OCI-LY7 (cell line): ENCODE measurements around the gene GRIN2D. TPM values are rescaled to one million over a fixed set of nuclear protein-coding genes. Genes with fewer than 3 reads are reported as not detected.
A peak's percentile ranks its signal among the peaks of the same experiment; 100 is the strongest.

ENCODE experiments used
- BruUV-seq: library from RNA; stranded (reverse); fragments of 400-500 nt; replicated peaks from 2 replicates; lab custom pipeline; 2021; lab: Mats Ljungman, UMichigan
- CTCF ChIA-PET: fragments of 300-600 bp; sonication (Branson Sonifier 250); formaldehyde crosslinking; loops from one replicate; lab custom pipeline; 2022; ENCODE audit warnings: antibody characterized with exemption; ENCODE audit not compliant: unreplicated experiment; lab: Charles Lee
- POLR2A ChIA-PET: fragments of 300-600 bp; sonication (Branson Sonifier 250); formaldehyde crosslinking; loops from one replicate; lab custom pipeline; 2022; ENCODE audit warnings: antibody characterized with exemption; lab: Charles Lee
- DNase-seq: peaks from one replicate; pipeline ENCODE4 v3.0.0-alpha.2; 2015; ENCODE audit warnings: low spot score
- H2AFZ ChIP-seq: fragments of 200-600 bp; sonication (generic), shearing (Covaris generic); 2 replicates; pipeline ENCODE4 v1.6.1; 2014; ENCODE audit warnings: mild to moderate bottlenecking, antibody characterized with exemption, low read length, moderate library complexity
- H3K27ac ChIP-seq: fragments of 200-600 bp; sonication (generic); 2 replicates; pipeline ENCODE4 v1.5.1; 2014; ENCODE audit warnings: mixed run types, low read depth, mild to moderate bottlenecking, moderate library complexity, low read length, inconsistent platforms; ENCODE audit not compliant: poor library complexity, severe bottlenecking
- H3K36me3 ChIP-seq: fragments of 200-600 bp; sonication (generic); 2 replicates; pipeline ENCODE4 v1.6.1; 2014; ENCODE audit warnings: mild to moderate bottlenecking, antibody characterized with exemption, low read length, moderate library complexity, mixed read lengths; ENCODE audit not compliant: insufficient read depth
- H3K4me1 ChIP-seq: fragments of 200-600 bp; sonication (generic); 2 replicates; pipeline ENCODE4 v1.5.1; 2014; ENCODE audit warnings: mild to moderate bottlenecking, low read length; ENCODE audit not compliant: insufficient read depth, poor library complexity, severe bottlenecking
- H3K4me2 ChIP-seq: fragments of 200-600 bp; sonication (generic); 2 replicates; pipeline ENCODE4 v1.6.1; 2014; ENCODE audit warnings: mild to moderate bottlenecking, low read length
- H3K4me3 ChIP-seq: fragments of 200-600 bp; sonication (generic); 2 replicates; pipeline ENCODE4 v1.5.1; 2014; ENCODE audit warnings: mild to moderate bottlenecking, low read depth, low read length; ENCODE audit not compliant: poor library complexity, severe bottlenecking
- H3K79me2 ChIP-seq: fragments of 200-600 bp; sonication (generic); 2 replicates; pipeline ENCODE4 v1.6.1; 2016; ENCODE audit warnings: low read depth, mild to moderate bottlenecking, low read length, moderate library complexity, mixed read lengths; ENCODE audit not compliant: insufficient read depth
- H3K9me2 ChIP-seq: fragments of 200-600 bp; sonication (generic); 2 replicates; pipeline ENCODE4 v1.6.1; 2016; ENCODE audit warnings: mild to moderate bottlenecking, low read length, mixed read lengths; ENCODE audit not compliant: insufficient read depth
- H3K9me3 ChIP-seq: fragments of 200-600 bp; sonication (generic); 2 replicates; pipeline ENCODE4 v1.6.1; 2014; ENCODE audit warnings: mild to moderate bottlenecking, mixed run types, low read length, mixed read lengths
- H4K20me1 ChIP-seq: fragments of 200-600 bp; sonication (generic); 2 replicates; pipeline ENCODE4 v1.6.1; 2014; ENCODE audit warnings: mild to moderate bottlenecking, antibody characterized with exemption, low read length, moderate library complexity, mixed read lengths; ENCODE audit not compliant: insufficient read depth
- EZH2phosphoT487 ChIP-seq: fragments of 200-600 bp; sonication (generic); IDR thresholded peaks from 2 replicates; pipeline ENCODE4 v1.6.1; 2018; ENCODE audit warnings: low read depth, borderline replicate concordance, mild to moderate bottlenecking, mixed run types, antibody characterized with exemption, low read length, moderate library complexity, mixed read lengths
- intact Hi-C: fragments of 100-400 bp; cut with micrococcal nuclease; formaldehyde crosslinking; loops from one replicate; pipeline ENCODE4 v1.10.0; 2022; ENCODE audit not compliant: unreplicated experiment
- total RNA-seq, 2 experiments: library from RNA; depleted of rRNA in 1 of 2; stranded (reverse); fragments of >200 nt in 1 of 2; shearing (Covaris generic) in 1 of 2; gene quantifications; 2 replicates each; pipeline ENCODE4 v1.2.3, GENCODE V29; 2014 to 2022
- TF ChIP-seq, protein P1 (sequence below): fragments of 200-600 bp; sonication (generic); conservative IDR thresholded peaks from 2 replicates; pipeline ENCODE4 v1.5.1; 2014; ENCODE audit warnings: mild to moderate bottlenecking, antibody characterized with exemption, low read length, moderate library complexity, mixed read lengths

GRIN2D gene
- total RNA-seq, 2 experiments from 2014 or later = 0.06 TPM; not detected in 1

- no peaks in the 10 kb centered on the region for H3K9me3 ChIP-seq
- no peaks in the 10 kb centered on the region for H4K20me1 ChIP-seq
- ChIA-PET POLR2A (no interaction called here), CTCF (interaction anchor here (0.6 kb wide), 1 partner anchor 40 kb away, joined by 3 read pairs; no protein-coding TSS in a partner anchor)
- H3K9me2 ChIP-seq = no peaks in the 10 kb centered on the region
- no peak for DNase-seq
- H3K4me1 ChIP-seq = no peaks in the 10 kb centered on the region
- no peaks in the 10 kb centered on the region for H3K79me2 ChIP-seq
- no peak overlapping the region for H2AFZ ChIP-seq
- no peak overlapping the region for H3K27ac ChIP-seq
- no peak overlapping the region for H3K4me3 ChIP-seq
- no peak overlapping the region for H3K4me2 ChIP-seq
- no peak for TF ChIP-seq EZH2phosphoT487
- TF ChIP-seq, protein P1, sequence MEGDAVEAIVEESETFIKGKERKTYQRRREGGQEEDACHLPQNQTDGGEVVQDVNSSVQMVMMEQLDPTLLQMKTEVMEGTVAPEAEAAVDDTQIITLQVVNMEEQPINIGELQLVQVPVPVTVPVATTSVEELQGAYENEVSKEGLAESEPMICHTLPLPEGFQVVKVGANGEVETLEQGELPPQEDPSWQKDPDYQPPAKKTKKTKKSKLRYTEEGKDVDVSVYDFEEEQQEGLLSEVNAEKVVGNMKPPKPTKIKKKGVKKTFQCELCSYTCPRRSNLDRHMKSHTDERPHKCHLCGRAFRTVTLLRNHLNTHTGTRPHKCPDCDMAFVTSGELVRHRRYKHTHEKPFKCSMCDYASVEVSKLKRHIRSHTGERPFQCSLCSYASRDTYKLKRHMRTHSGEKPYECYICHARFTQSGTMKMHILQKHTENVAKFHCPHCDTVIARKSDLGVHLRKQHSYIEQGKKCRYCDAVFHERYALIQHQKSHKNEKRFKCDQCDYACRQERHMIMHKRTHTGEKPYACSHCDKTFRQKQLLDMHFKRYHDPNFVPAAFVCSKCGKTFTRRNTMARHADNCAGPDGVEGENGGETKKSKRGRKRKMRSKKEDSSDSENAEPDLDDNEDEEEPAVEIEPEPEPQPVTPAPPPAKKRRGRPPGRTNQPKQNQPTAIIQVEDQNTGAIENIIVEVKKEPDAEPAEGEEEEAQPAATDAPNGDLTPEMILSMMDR = no peak
- H3K36me3 ChIP-seq = no peaks in the 10 kb centered on the region
- intact Hi-C loops = no loop called here
- no TSS peak for BruUV-seq
Observed at GRCh38 chr19:48350856-48351255, 42.6 kb upstream of the GRIN2D start.

DNA sequence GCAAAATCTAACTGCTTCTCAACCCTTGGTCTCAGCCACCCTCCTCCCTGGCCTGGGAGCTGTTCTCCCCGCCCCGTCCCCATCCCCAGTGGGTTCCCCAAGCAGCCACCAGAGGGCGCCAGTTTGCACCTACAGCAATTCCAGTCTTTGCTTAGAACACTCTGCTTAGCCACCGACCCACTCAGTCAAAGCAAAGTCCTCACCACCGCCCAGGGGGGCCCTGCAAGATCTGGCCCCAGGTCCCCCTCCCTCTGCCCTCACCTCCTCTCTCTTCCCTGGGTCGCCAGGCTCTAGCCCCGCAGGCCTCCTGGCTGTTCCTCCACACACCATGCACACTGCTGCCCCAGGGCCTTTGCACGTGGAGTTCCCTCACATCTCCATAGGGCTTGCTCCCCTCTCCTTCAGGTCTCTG, 42.1 kb upstream of the GRIN2D start:
- DNase-seq = peak; percentile 69
- no peaks in the 10 kb centered on the region for H3K4me1 ChIP-seq
- no peak overlapping the region for H3K4me3 ChIP-seq
- no peak overlapping the region for H3K4me2 ChIP-seq
- BruUV-seq = no TSS peak
- H3K36me3 ChIP-seq = no peaks in the 10 kb centered on the region
- intact Hi-C loops = no loop called here
- H2AFZ ChIP-seq = no peak overlapping the region
- no peaks in the 10 kb centered on the region for H3K9me3 ChIP-seq
- no peak for TF ChIP-seq EZH2phosphoT487
- TF ChIP-seq, protein P1 = peak; percentile 96
- ChIA-PET CTCF (interaction anchor here (0.6 kb wide), 1 partner anchor 39 kb away, joined by 3 read pairs; no protein-coding TSS in a partner anchor), POLR2A (no interaction called here)
- no peak overlapping the region for H3K27ac ChIP-seq
- H4K20me1 ChIP-seq = no peaks in the 10 kb centered on the region
- H3K9me2 ChIP-seq = no peaks in the 10 kb centered on the region
- no peaks in the 10 kb centered on the region for H3K79me2 ChIP-seq

DNA sequence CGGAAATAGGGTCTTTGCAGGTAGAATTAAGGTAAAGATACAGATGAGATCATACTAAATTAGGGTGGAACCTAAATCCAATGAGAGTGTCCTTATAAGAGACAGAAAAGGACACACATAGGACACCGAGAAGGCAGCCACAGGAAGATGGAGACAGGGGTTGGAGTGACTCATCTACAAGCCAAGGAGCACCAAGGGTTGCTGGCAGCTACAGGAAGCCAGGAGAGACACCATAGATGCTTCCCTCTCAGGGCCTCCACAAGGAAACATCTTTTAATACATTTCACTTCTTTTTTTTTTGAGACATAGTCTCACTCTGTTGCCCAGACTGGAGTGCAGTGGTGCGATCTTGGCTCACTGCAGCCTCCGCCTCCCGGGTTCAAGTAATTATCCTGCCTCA, 39.8 kb upstream of the GRIN2D start:
- intact Hi-C loops = no loop called here
- no peaks in the 10 kb centered on the region for H3K36me3 ChIP-seq
- H3K4me1 ChIP-seq = no peaks in the 10 kb centered on the region
- H3K4me3 ChIP-seq = no peak overlapping the region
- no peak overlapping the region for H3K27ac ChIP-seq
- H3K9me2 ChIP-seq = no peaks in the 10 kb centered on the region
- CTCF ChIA-PET = no interaction called here
- DNase-seq = no peak
- no TSS peak for BruUV-seq
- H4K20me1 ChIP-seq = no peaks in the 10 kb centered on the region
- no peak overlapping the region for H3K4me2 ChIP-seq
- POLR2A ChIA-PET = no interaction called here
- H2AFZ ChIP-seq = no peak overlapping the region
- TF ChIP-seq EZH2phosphoT487 = no peak
- TF ChIP-seq, protein P1 = no peak
- H3K79me2 ChIP-seq = no peaks in the 10 kb centered on the region
- no peaks in the 10 kb centered on the region for H3K9me3 ChIP-seq
